Loucy (cell line): Measurements from ENCODE around the gene MT1A.

Experiments
- H2AFZ ChIP-seq: fragments of 200-600 bp; sonication (generic); 2 replicates; pipeline ENCODE4 v1.6.0; 2016; ENCODE audit warnings: antibody characterized with exemption, mild to moderate bottlenecking, low read length, moderate library complexity
- H3F3A ChIP-seq: fragments of 200-600 bp; 2 replicates; pipeline ENCODE4 v1.6.0; 2016; ENCODE audit warnings: antibody characterized with exemption, low read depth, mild to moderate bottlenecking
- H3K27me3 ChIP-seq: fragments of 200-600 bp; sonication (generic); 2 replicates; pipeline ENCODE4 v1.6.1; 2014; ENCODE audit warnings: low read length, mild to moderate bottlenecking; ENCODE audit not compliant: insufficient read depth, poor library complexity, severe bottlenecking
- H3K36me3 ChIP-seq: fragments of 200-600 bp; sonication (generic); 2 replicates; pipeline ENCODE4 v1.6.1; 2016; ENCODE audit warnings: low read length; ENCODE audit not compliant: insufficient read depth
- H3K4me1 ChIP-seq: fragments of 200-600 bp; sonication (generic); 2 replicates; pipeline ENCODE4 v1.5.1; 2014; ENCODE audit warnings: low read length, mild to moderate bottlenecking; ENCODE audit not compliant: insufficient read depth, poor library complexity, severe bottlenecking
- H3K4me2 ChIP-seq: fragments of 200-600 bp; sonication (generic); 2 replicates; pipeline ENCODE4 v1.6.0; 2014; ENCODE audit warnings: antibody characterized with exemption, low read length, low read depth, mild to moderate bottlenecking; ENCODE audit not compliant: poor library complexity, severe bottlenecking
- H3K4me3 ChIP-seq: fragments of 200-600 bp; sonication (generic); 2 replicates; pipeline ENCODE4 v1.5.1; 2014; ENCODE audit warnings: low read length, mild to moderate bottlenecking, mixed read lengths; ENCODE audit not compliant: poor library complexity, severe bottlenecking
- H3K79me2 ChIP-seq: fragments of 200-600 bp; sonication (generic); 2 replicates; pipeline ENCODE4 v1.6.1; 2014; ENCODE audit warnings: low read length; ENCODE audit not compliant: insufficient read depth
- H3K9ac ChIP-seq: fragments of 200-600 bp; sonication (generic); 2 replicates; pipeline ENCODE4 v1.6.0; 2014; ENCODE audit warnings: mild to moderate bottlenecking, low read depth, low read length, moderate library complexity; ENCODE audit not compliant: poor library complexity, severe bottlenecking
- H3K9me2 ChIP-seq: fragments of 200-600 bp; sonication (generic); replicated peaks from 2 replicates; pipeline ENCODE4 v1.6.1; 2016; ENCODE audit warnings: low read depth, low read length, mixed read lengths
- H3K9me3 ChIP-seq: fragments of 200-600 bp; sonication (generic); 2 replicates; pipeline ENCODE4 v1.6.1; 2014; ENCODE audit warnings: mild to moderate bottlenecking, antibody characterized with exemption, low read length, low read depth; ENCODE audit not compliant: insufficient read depth
- H4K20me1 ChIP-seq: fragments of 200-600 bp; sonication (generic); 2 replicates; pipeline ENCODE4 v1.6.0; 2014; ENCODE audit warnings: antibody characterized with exemption, low read length, mild to moderate bottlenecking; ENCODE audit not compliant: insufficient read depth, poor library complexity, severe bottlenecking
- CTCF ChIP-seq: fragments of 200-600 bp; sonication (generic); conservative IDR thresholded peaks from 2 replicates; pipeline ENCODE4 v1.5.1; 2014; ENCODE audit warnings: mild to moderate bottlenecking, antibody characterized with exemption, low read length
- EZH2phosphoT487 ChIP-seq: fragments of 200-600 bp; IDR thresholded peaks from 2 replicates; pipeline ENCODE4 v1.6.1; 2018; ENCODE audit warnings: antibody characterized with exemption, mild to moderate bottlenecking, moderate library complexity, borderline replicate concordance

The MT1A gene

GRCh38 chr16:56613706-56614105 is 24.8 kb upstream of the MT1A start:
- H3K9ac ChIP-seq: no peak overlapping the region
- H3K9me3 ChIP-seq: no peaks in the 10 kb centered on the region
- H3K4me2 ChIP-seq: no peak overlapping the region
- H3K79me2 ChIP-seq: peaks cover 7% of the 10 kb centered on the region
- H3F3A ChIP-seq: no peaks in the 10 kb centered on the region
- no peaks in the 10 kb centered on the region for H3K27me3 ChIP-seq
- peaks cover 14% of the 10 kb centered on the region for H3K4me1 ChIP-seq
- no peak overlapping the region for H2AFZ ChIP-seq
- no peaks in the 10 kb centered on the region for H3K36me3 ChIP-seq
- no peak overlapping the region for H3K4me3 ChIP-seq
- no peaks in the 10 kb centered on the region for H3K9me2 ChIP-seq
- H4K20me1 ChIP-seq: no peaks in the 10 kb centered on the region
- TF ChIP-seq CTCF (no peak), EZH2phosphoT487 (no peak)

- Histone ChIP-seq H4K20me1 (no peaks in the 10 kb centered on the region), H3K4me2 (no peak overlapping the region), H3K4me3 (no peak overlapping the region), H3F3A (no peaks in the 10 kb centered on the region), H3K27me3 (no peaks in the 10 kb centered on the region), H2AFZ (no peak overlapping the region), H3K79me2 (no peaks in the 10 kb centered on the region), H3K4me1 (peaks cover 13% of the 10 kb centered on the region), H3K36me3 (no peaks in the 10 kb centered on the region), H3K9ac (no peak overlapping the region), H3K9me2 (no peaks in the 10 kb centered on the region), H3K9me3 (no peaks in the 10 kb centered on the region)
- TF ChIP-seq CTCF: no peak
- TF ChIP-seq EZH2phosphoT487: no peak
Measured at GRCh38 chr16:56614549-56614991, 23.9 kb upstream of the MT1A start.

- no peaks in the 10 kb centered on the region for H3K9me2 ChIP-seq
- H4K20me1 ChIP-seq: no peaks in the 10 kb centered on the region
- no peaks in the 10 kb centered on the region for H3K27me3 ChIP-seq
- H2AFZ ChIP-seq: no peak overlapping the region
- TF ChIP-seq CTCF: no peak
- TF ChIP-seq EZH2phosphoT487: no peak
- H3K9ac ChIP-seq: no peak overlapping the region
- no peak overlapping the region for H3K4me2 ChIP-seq
- H3F3A ChIP-seq: no peaks in the 10 kb centered on the region
- no peaks in the 10 kb centered on the region for H3K9me3 ChIP-seq
- H3K36me3 ChIP-seq: no peaks in the 10 kb centered on the region
- no peaks in the 10 kb centered on the region for H3K79me2 ChIP-seq
- H3K4me3 ChIP-seq: no peak overlapping the region
- H3K4me1 ChIP-seq: peaks cover 5% of the 10 kb centered on the region
Measured at GRCh38 chr16:56615353-56615752, 23.1 kb upstream of the MT1A start.
